H1 (cell line): Measurements from ENCODE around the gene AOAH. TPM values are rescaled to one million over a fixed set of nuclear protein-coding genes. Genes with fewer than 3 reads are reported as not detected.

ENCODE experiments used
- CTCF ChIA-PET: fragments of 300-600 bp; sonication (Branson Sonifier 250); formaldehyde crosslinking; loops from one replicate; lab custom pipeline; 2021; ENCODE audit not compliant: partially characterized antibody; lab: Charles Lee
- POLR2A ChIA-PET: fragments of 300-600 bp; sonication (Branson Sonifier 250); formaldehyde crosslinking; loops from one replicate; lab custom pipeline; 2021; ENCODE audit warnings: inconsistent platforms; ENCODE audit not compliant: partially characterized antibody; lab: Charles Lee
- DNase-seq, 2 experiments: peaks; one replicate each; pipeline versions ENCODE4 v3.0.0 to v3.0.0-alpha.2; 2010 to 2022; ENCODE audit warnings: low spot score in 2 of 2, low read depth in 1 of 2, mixed read lengths in 1 of 2
- FAIRE-seq: peaks from 2 replicates; lab custom pipeline; 2011; peaks lifted over from hg19 to GRCh38; lab: Jason Lieb, UNC
- H2AFZ ChIP-seq: 2 replicates; pipeline ENCODE4 v1.8.1; 2012; ENCODE audit warnings: low read length, inconsistent platforms
- H2AK5ac ChIP-seq: 2 replicates; pipeline ENCODE4 v1.6.1; 2013; ENCODE audit warnings: low read depth, low read length
- H2BK120ac ChIP-seq: replicated peaks from 2 replicates; pipeline ENCODE3; 2013; ENCODE audit warnings: low read depth, low read length, inconsistent platforms
- H2BK12ac ChIP-seq: 2 replicates; pipeline ENCODE4 v1.6.1; 2013; ENCODE audit warnings: low read depth, low read length
- H2BK15ac ChIP-seq: 2 replicates; pipeline ENCODE4 v1.6.1; 2013; ENCODE audit warnings: low read length
- H2BK20ac ChIP-seq: 2 replicates; pipeline ENCODE4 v1.6.1; 2013; ENCODE audit warnings: low read length
- H2BK5ac ChIP-seq: 2 replicates; pipeline ENCODE4 v1.6.1; 2013; ENCODE audit warnings: low read depth, low read length
- H3K14ac ChIP-seq: 2 replicates; pipeline ENCODE4 v1.6.1; 2013; ENCODE audit warnings: inconsistent platforms; ENCODE audit not compliant: insufficient read length
- H3K18ac ChIP-seq: 2 replicates; pipeline ENCODE4 v1.6.1; 2013; ENCODE audit warnings: low read length; ENCODE audit errors: extremely low read depth
- H3K23ac ChIP-seq: 2 replicates; pipeline ENCODE4 v1.6.1; 2013; ENCODE audit warnings: inconsistent platforms; ENCODE audit not compliant: insufficient read length
- H3K23me2 ChIP-seq: 2 replicates; pipeline ENCODE4 v1.6.1; 2013; ENCODE audit warnings: low read depth, low read length
- H3K27ac ChIP-seq: 2 replicates; pipeline ENCODE4 v1.6.1; 2011; ENCODE audit warnings: low read depth, low read length, inconsistent platforms
- H3K27me3 ChIP-seq, 4 experiments: replicated peaks in 1 of 4; 1 replicate in 1 of 4; 2 replicates in 3 of 4; pipeline versions ENCODE4 v1.6.1 to v1.8.1; 2011 to 2013; ENCODE audit warnings: low read length in 3 of 4, mild to moderate bottlenecking in 3 of 4, inconsistent platforms in 2 of 4, mixed read lengths in 2 of 4, moderate library complexity in 1 of 4; ENCODE audit not compliant: control insufficient read depth in 3 of 4, insufficient read depth in 3 of 4; ENCODE audit errors: extremely low read depth in 1 of 4
- H3K36me3 ChIP-seq, 4 experiments: 2 replicates each; pipeline versions ENCODE4 v1.6.1 to v1.8.1; 2011 to 2013; ENCODE audit warnings: mild to moderate bottlenecking in 4 of 4, low read length in 3 of 4, moderate library complexity in 2 of 4, control low read depth in 1 of 4, inconsistent platforms in 1 of 4; ENCODE audit not compliant: insufficient read depth in 4 of 4, control insufficient read depth in 2 of 4
- H3K4ac ChIP-seq: replicated peaks from 2 replicates; pipeline ENCODE3; 2013; ENCODE audit warnings: low read length, low read depth, mixed read lengths, inconsistent platforms; ENCODE audit not compliant: insufficient read length
- H3K4me1 ChIP-seq, 4 experiments: replicated peaks in 1 of 4; 1 replicate in 1 of 4; 2 replicates in 3 of 4; pipeline versions ENCODE4 v1.6.1 to v1.8.1; 2011 to 2013; ENCODE audit warnings: low read length in 3 of 4, inconsistent platforms in 2 of 4, mixed read lengths in 1 of 4; ENCODE audit not compliant: insufficient read depth in 4 of 4, control insufficient read depth in 3 of 4
- H3K4me2 ChIP-seq, 2 experiments: 2 replicates each; pipeline versions ENCODE4 v1.6.1 to v1.8.1; 2011 to 2013; ENCODE audit warnings: low read depth in 2 of 2, low read length in 2 of 2, control low read depth in 1 of 2, inconsistent platforms in 1 of 2, mild to moderate bottlenecking in 1 of 2; ENCODE audit not compliant: insufficient read depth in 1 of 2
- H3K4me3 ChIP-seq, 4 experiments: fragments of 200-600, 300-600 bp in 1 of 4; sonication (generic), shearing (Covaris generic), sonication (Bioruptor Twin) in 1 of 4; 2 replicates each; pipeline versions ENCODE4 v1.5.1 to v1.8.1; 2011 to 2016; ENCODE audit warnings: low read length in 4 of 4, low read depth in 3 of 4, control low read depth in 2 of 4, inconsistent platforms in 2 of 4, mild to moderate bottlenecking in 2 of 4, mixed read lengths in 1 of 4, moderate library complexity in 1 of 4; ENCODE audit not compliant: insufficient read depth in 2 of 4; ENCODE audit errors: extremely low read depth in 1 of 4
- H3K56ac ChIP-seq: replicated peaks from 2 replicates; pipeline ENCODE3; 2013; ENCODE audit warnings: low read depth, mild to moderate bottlenecking, mixed read lengths, low read length, inconsistent platforms; ENCODE audit not compliant: insufficient read length
- H3K79me1 ChIP-seq: 2 replicates; pipeline ENCODE4 v1.6.1; 2013; ENCODE audit warnings: low read depth, low read length, control low read depth
- H3K79me2 ChIP-seq, 2 experiments: 2 replicates each; pipeline versions ENCODE4 v1.6.1 to v1.8.1; 2012 to 2013; ENCODE audit warnings: low read length in 2 of 2, mild to moderate bottlenecking in 2 of 2, inconsistent platforms in 1 of 2; ENCODE audit not compliant: insufficient read depth in 2 of 2, control insufficient read depth in 1 of 2
- H3K9ac ChIP-seq, 4 experiments: replicated peaks in 1 of 4; 1 replicate in 1 of 4; 2 replicates in 3 of 4; pipeline versions ENCODE4 v1.6.1 to v1.8.1; 2011 to 2013; ENCODE audit warnings: low read depth in 3 of 4, low read length in 3 of 4, control low read depth in 2 of 4, mild to moderate bottlenecking in 2 of 4, moderate library complexity in 2 of 4, inconsistent platforms in 1 of 4; ENCODE audit errors: extremely low read depth in 1 of 4
- H3K9me3 ChIP-seq, 2 experiments: 2 replicates each; pipeline versions ENCODE4 v1.6.1 to v1.8.1; 2012 to 2013; ENCODE audit warnings: mild to moderate bottlenecking in 2 of 2, moderate library complexity in 2 of 2, control low read depth in 1 of 2, inconsistent platforms in 1 of 2, low read depth in 1 of 2, low read length in 1 of 2, mixed read lengths in 1 of 2; ENCODE audit not compliant: insufficient read depth in 2 of 2
- H4K20me1 ChIP-seq, 2 experiments: replicated peaks in 1 of 2; 2 replicates each; pipeline versions ENCODE3 to v1.8.1; 2011 to 2013; ENCODE audit warnings: inconsistent platforms in 2 of 2, low read length in 2 of 2, mild to moderate bottlenecking in 1 of 2; ENCODE audit not compliant: insufficient read depth in 2 of 2, control insufficient read depth in 1 of 2
- H4K5ac ChIP-seq: 2 replicates; pipeline ENCODE4 v1.6.1; 2013; ENCODE audit warnings: low read length, low read depth, mixed read lengths, inconsistent platforms; ENCODE audit not compliant: insufficient read length
- H4K8ac ChIP-seq: 2 replicates; pipeline ENCODE4 v1.8.0; 2013; ENCODE audit warnings: mild to moderate bottlenecking, moderate library complexity, low read length, inconsistent platforms; ENCODE audit not compliant: insufficient read depth; ENCODE audit errors: extremely low read depth
- H4K91ac ChIP-seq: replicated peaks from 2 replicates; pipeline ENCODE3; 2013; ENCODE audit warnings: low read length, mixed read lengths, inconsistent platforms; ENCODE audit not compliant: insufficient read length
- BACH1 ChIP-seq: IDR thresholded peaks from 2 replicates; pipeline ENCODE4 v1.6.1; 2012; ENCODE audit warnings: low read length, improper control_type of control experiment
- BRCA1 ChIP-seq: IDR thresholded peaks from 2 replicates; pipeline ENCODE4 v1.6.1; 2012; ENCODE audit warnings: low read depth, low read length, improper control_type of control experiment
- CEBPB ChIP-seq: IDR thresholded peaks from 2 replicates; pipeline ENCODE4 v1.6.1; 2012; ENCODE audit warnings: low read depth, low read length
- CHD1 ChIP-seq: IDR thresholded peaks from 2 replicates; pipeline ENCODE4 v1.6.1; 2012; ENCODE audit warnings: low read depth, low read length, improper control_type of control experiment
- EZH2 ChIP-seq: fragments of 200-600 bp; sonication (generic); IDR thresholded peaks from 2 replicates; pipeline ENCODE4 v1.7.1; 2012; ENCODE audit warnings: low read depth, mild to moderate bottlenecking, moderate library complexity, low read length, inconsistent platforms; ENCODE audit not compliant: severe bottlenecking
- GTF2F1 ChIP-seq: IDR thresholded peaks from 2 replicates; pipeline ENCODE4 v1.6.1; 2012; ENCODE audit warnings: low read depth, low read length, improper control_type of control experiment, borderline replicate concordance
- JUN ChIP-seq: IDR thresholded peaks from 2 replicates; pipeline ENCODE4 v1.6.1; 2011; ENCODE audit warnings: low read depth, mild to moderate bottlenecking, improper control_type of control experiment, low read length
- NANOG ChIP-seq: IDR thresholded peaks from 2 replicates; pipeline ENCODE4 v1.6.1; 2011; ENCODE audit warnings: low read length, low read depth, mild to moderate bottlenecking, inconsistent platforms; ENCODE audit not compliant: insufficient read depth, poor library complexity, severe bottlenecking
- PHF8 ChIP-seq: fragments of 200-600 bp; sonication (generic); conservative IDR thresholded peaks from 2 replicates; pipeline ENCODE4 v1.7.1; 2012; ENCODE audit warnings: low read depth, mild to moderate bottlenecking, inconsistent platforms, low read length, moderate library complexity
- RAD21 ChIP-seq, 2 experiments: IDR thresholded peaks in 1 of 2; conservative IDR thresholded peaks in 1 of 2; 2 replicates each; pipeline ENCODE4 v1.6.1; 2011; ENCODE audit warnings: low read depth in 2 of 2, low read length in 2 of 2, improper control_type of control experiment in 1 of 2, inconsistent platforms in 1 of 2, mild to moderate bottlenecking in 1 of 2, moderate library complexity in 1 of 2
- RFX5 ChIP-seq: IDR thresholded peaks from 2 replicates; pipeline ENCODE4 v1.6.1; 2011; ENCODE audit warnings: low read depth, low read length, improper control_type of control experiment, borderline replicate concordance
- SIX5 ChIP-seq: IDR thresholded peaks from 2 replicates; pipeline ENCODE4 v1.6.1; 2011; ENCODE audit warnings: mild to moderate bottlenecking, low read depth, low read length
- SP2 ChIP-seq: IDR thresholded peaks from 2 replicates; pipeline ENCODE4 v1.6.1; 2012; ENCODE audit warnings: mild to moderate bottlenecking, low read length, inconsistent platforms
- TCF12 ChIP-seq: IDR thresholded peaks from 2 replicates; pipeline ENCODE4 v1.6.1; 2011; ENCODE audit warnings: low read depth, mild to moderate bottlenecking, low read length
- WGBS, 2 experiments: shearing (Covaris generic) in 1 of 2; methylation state at CpG; one replicate each; pipeline versions ENCODE4 v1.1.6 to v1.1.7; 2013 to 2015; ENCODE audit warnings: low lambda C conversion rate in 2 of 2, mixed read lengths in 2 of 2, inconsistent platforms in 1 of 2, low coverage in 1 of 2, missing lambda C conversion rate in 1 of 2; ENCODE audit not compliant: insufficient replicate concordance in 2 of 2, insufficient coverage in 1 of 2, insufficient read length in 1 of 2; ENCODE audit errors: extremely low coverage in 1 of 2, missing lambda C conversion rate in 1 of 2; 5-methylcytosine and 5-hydroxymethylcytosine counted together
- polyA plus RNA-seq, 7 experiments: library from polyadenylated mRNA; depleted of rRNA in 3 of 7; stranded (reverse) in 5 of 7; unstranded in 2 of 7; fragments of >200 nt in 5 of 7; fragments of 200-250 nt in 2 of 7; gene quantifications; 1 replicate in 5 of 7; 2 replicates in 1 of 7; 4 replicates in 1 of 7; pipeline versions ENCODE4 v1.2.1 to v1.2.3, GENCODE V29; 2011 to 2013; ENCODE audit warnings: missing spikeins in 2 of 7, mixed read lengths in 2 of 7
- total RNA-seq: library from RNA; stranded (reverse); fragmentation: NEBNext Ultra II Directional; extraction: Animal tissue kit (Norgen Biotek cat#: 25700); gene quantifications from 2 replicates; pipeline ENCODE4 v1.2.1, GENCODE V29; 2021

Gene AOAH
- total and polyA plus RNA-seq, 2 of the 8 experiments (the other 6 are each of a cell fraction or from before 2014, with no cell fraction given) = 0.08 TPM; not detected in 1

DNA sequence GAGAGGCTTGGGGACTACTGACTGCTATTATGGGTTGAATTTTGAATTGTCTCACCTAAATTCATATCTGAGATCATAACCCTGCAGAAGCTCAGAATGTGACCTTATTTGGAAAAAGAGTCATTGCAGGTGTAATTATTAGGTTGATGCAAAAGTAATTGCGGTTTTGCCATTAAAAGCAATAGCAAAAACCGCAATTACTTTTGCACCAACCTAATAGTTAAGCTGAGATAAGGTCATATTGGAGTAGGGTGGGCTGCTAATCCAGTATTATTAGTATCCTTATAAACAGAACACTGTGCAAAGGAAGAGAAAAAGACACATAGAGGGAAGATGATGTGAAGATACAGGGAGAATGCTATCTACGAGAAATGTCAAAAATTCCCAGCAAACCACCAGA lies 82.3 kb downstream of the AOAH start:
- H3K79me1 ChIP-seq = no peaks in the 10 kb centered on the region
- H3K56ac ChIP-seq = no peak overlapping the region
- H2BK12ac ChIP-seq = no peak overlapping the region
- H4K20me1 ChIP-seq = no peaks in the 10 kb centered on the region
- no peak overlapping the region for H2BK5ac ChIP-seq
- DNase-seq (no peak), FAIRE-seq (no peak)
- no peak overlapping the region for H2BK15ac ChIP-seq
- CTCF ChIA-PET = interaction anchor here (1.0 to 1.6 kb wide), 5 partner anchors 11 to 142 kb away, joined by 3 to 6 read pairs (median 3); no protein-coding TSS in a partner anchor
- no peaks in the 10 kb centered on the region for H3K9me3 ChIP-seq
- no peak overlapping the region for H2AK5ac ChIP-seq
- H3K23me2 ChIP-seq = no peaks in the 10 kb centered on the region
- H3K4me1 ChIP-seq = peaks cover 3 to 7% (median 6%) of the 10 kb centered on the region in 4 experiments; a peak in 4 of 7 replicates
- H2BK20ac ChIP-seq = no peak overlapping the region
- no peak overlapping the region for H2BK120ac ChIP-seq
- no peaks in the 10 kb centered on the region for H3K79me2 ChIP-seq
- H3K23ac ChIP-seq = no peak overlapping the region
- H4K8ac ChIP-seq = no peak overlapping the region
- TF ChIP-seq SP2 = no peak
- no peak for TF ChIP-seq BACH1
- TF ChIP-seq RFX5 = no peak
- TF ChIP-seq BRCA1 = no peak
- TF ChIP-seq SIX5 = no peak
- no peak for TF ChIP-seq CEBPB
- no peak for TF ChIP-seq JUN
- no peak for TF ChIP-seq NANOG
- no peak for TF ChIP-seq CHD1
- TF ChIP-seq EZH2 = no peak
- TF ChIP-seq PHF8 = no peak
- no peak for TF ChIP-seq GTF2F1
- no peak for TF ChIP-seq TCF12
- no peak for TF ChIP-seq RAD21 (IDR thresholded peaks at IDR 0.05 in 1 of 2, conservative IDR thresholded peaks at IDR 0.05 in 1 of 2; ENCODE audit: low read depth in 2 of 2, low read length in 2 of 2)
- H3K9ac ChIP-seq = no peak overlapping the region
- H3K27me3 ChIP-seq = no peaks in the 10 kb centered on the region
- no peak overlapping the region for H3K4ac ChIP-seq
- no peaks in the 10 kb centered on the region for H3K36me3 ChIP-seq
- no peak overlapping the region for H3K27ac ChIP-seq
- no peak overlapping the region for H3K4me2 ChIP-seq
- H4K91ac ChIP-seq = no peak overlapping the region
- no peak overlapping the region for H3K18ac ChIP-seq
- POLR2A ChIA-PET = no interaction called here
- H3K4me3 ChIP-seq = no peak overlapping the region
- H2AFZ ChIP-seq = no peak overlapping the region
- H3K14ac ChIP-seq = no peak overlapping the region
- no peak overlapping the region for H4K5ac ChIP-seq
- WGBS, 2 experiments = 91% methylated on average over 3 of the region's 3 CpGs; no CpG with 5 or more reads in 1 of the 2 experiments
